GM19324 (cell line): ENCODE measurements around the gene PAFAH2.

Experiments used
- ATAC-seq: cut with Tn5 transposase; IDR thresholded peaks from one replicate; pipeline ENCODE4 v1.9.1; 2021; ENCODE audit warnings: mild to moderate bottlenecking, moderate library complexity; ENCODE audit not compliant: unreplicated experiment, low FRiP score

The PAFAH2 gene

DNA sequence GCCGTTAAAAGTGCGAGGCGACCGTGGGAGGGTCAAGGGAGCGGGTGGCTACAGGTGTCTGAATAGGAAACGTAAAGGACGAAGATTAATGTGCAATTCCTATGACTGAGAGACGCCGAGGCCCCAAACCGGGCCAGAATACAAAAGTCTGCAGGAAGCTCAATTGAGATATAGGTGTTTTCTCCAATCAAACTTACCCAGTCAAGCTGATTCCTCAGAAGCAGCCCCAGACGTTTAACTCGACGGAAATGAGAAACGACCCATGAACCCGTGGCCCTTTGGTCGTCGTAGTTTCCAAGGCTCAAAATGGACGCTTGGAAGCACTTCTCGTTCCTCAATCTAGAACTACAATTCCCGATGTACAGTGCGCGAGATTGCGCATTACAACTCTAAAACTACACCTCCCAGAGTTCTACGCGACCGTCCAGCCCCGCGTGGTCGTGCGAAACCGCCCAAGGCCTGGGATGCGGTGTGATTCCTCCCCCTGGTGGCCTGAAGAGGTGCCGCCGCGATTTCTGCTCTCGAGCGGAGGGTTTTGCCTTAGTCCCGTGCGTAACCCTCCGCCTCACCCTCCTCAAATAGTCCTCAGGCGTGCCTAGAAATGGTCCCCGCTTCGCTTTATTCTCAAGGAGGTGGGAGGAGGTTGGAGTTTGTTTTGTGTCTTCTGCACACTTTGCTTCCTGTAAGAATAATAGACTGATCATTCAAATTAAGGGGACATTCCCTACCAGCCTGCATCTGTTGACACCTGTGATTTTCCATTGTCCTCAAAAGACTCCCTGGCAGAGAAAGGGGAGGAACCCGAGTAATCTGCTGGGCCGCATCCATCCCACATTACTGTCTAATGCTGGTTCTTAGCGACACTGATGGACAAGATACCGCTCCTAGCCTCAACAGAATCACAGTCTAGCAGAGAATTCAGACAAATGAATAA, at the start of gene PAFAH2:
Gene PAFAH2 (minus strand): TSS at position 236 of the 934 bp plus-strand sequence. CDS start 7,247 bp downstream, outside the sequence.
- peak; percentile 95 for ATAC-seq

DNA sequence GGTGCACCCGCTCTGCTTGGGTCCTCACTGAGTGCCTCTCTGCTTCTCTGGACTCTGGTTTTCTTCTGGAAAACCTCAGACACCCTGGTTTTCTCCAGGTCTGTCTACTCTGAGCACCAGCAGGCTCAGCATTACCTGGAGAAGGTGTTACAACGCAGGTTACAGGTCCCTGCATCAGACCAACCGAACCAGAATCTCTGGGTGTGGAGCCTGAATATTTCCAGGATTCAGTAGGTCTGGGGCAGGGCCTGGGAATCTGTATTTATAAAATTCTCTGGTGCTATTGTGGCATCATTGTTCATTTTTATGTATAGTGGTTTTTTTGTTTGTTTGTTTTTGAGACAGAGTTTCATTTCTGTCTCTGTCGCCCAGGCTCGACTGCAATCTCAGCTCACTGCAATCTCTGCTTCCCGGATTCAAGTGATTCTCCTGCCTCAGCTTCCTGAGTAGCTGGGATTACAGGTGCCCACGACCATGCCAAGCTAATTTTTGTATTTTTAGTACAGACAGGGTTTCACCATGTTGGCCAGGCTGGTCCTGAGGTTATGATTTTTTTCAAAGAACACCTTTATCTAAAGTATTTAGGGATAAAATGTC, 49.5 kb upstream of the PAFAH2 start:
- no peak for ATAC-seq

DNA sequence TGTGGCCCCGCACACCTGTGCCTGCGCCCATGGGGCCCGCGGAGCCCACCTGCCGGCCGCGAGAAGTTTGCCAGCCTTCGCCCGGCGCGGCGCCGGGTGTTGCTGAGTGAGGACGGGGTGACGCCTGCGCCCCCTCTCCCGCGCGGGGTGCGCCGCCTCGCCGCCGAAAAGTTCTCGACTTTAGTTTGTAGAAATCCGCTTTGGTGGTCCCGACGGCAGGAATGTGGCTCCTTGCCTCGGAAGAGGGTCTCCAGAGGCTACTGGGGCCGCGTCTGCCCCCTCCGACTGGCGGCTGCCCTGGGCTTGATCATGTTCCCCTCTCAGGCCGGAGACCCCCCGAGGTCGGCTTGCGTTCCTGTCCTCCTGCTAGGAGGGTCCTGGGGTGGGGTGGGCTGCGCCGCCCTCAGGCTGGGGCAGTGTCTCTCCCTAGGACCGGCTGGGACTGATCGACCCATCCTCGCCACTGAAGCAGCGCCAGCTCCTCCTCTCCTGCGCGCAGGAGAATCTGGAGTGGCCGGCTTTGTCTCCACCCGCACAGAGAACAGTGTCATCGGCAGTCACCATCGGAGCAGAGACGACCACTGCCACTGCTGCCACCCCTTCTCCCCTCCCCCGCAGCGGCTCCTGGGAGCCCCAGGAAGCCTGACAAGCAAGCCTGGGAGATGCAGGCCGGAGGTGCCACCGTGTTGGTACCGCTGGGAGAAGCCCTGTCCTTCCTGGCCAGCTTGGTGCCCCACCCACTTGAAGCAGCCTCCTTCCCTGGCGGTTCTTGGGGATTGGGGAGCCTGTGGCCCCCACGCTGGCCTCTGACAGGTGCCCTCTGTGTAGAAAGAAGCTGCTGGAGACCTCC, 48.6 kb upstream of the PAFAH2 start:
- no peak for ATAC-seq

DNA sequence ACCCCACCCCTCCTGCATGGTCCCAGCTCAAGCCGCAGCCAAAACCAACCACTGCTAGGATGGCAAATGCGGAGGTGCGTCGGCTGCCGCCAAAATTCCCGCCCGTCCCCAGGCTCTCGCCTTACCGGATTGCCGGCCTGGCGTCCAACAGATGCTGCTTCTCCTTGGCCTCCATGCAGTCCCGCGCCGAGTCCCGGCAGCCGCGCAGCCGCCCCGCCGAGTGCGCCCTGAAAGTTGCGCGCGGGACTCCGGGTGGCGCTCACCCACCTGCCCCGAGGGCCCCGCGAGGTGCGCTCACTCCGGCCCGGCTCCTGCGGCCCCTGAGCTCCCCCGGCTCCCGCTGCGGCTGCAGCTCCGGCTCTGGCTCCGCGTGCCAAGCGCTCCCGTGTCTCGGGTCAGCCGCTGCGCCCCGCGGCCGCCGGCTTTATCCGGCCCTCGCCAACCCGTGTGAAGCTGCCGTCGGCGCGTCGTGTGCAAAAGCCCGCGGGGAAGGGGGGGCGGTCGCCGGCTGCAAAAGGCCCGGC, 47.9 kb upstream of the PAFAH2 start, which contains the start of gene SLC30A2:
Gene SLC30A2 (minus strand): TSS at position 397 of the 524 bp plus-strand sequence. CDS start 222 bp downstream, at position 175.
- ATAC-seq = no peak

DNA sequence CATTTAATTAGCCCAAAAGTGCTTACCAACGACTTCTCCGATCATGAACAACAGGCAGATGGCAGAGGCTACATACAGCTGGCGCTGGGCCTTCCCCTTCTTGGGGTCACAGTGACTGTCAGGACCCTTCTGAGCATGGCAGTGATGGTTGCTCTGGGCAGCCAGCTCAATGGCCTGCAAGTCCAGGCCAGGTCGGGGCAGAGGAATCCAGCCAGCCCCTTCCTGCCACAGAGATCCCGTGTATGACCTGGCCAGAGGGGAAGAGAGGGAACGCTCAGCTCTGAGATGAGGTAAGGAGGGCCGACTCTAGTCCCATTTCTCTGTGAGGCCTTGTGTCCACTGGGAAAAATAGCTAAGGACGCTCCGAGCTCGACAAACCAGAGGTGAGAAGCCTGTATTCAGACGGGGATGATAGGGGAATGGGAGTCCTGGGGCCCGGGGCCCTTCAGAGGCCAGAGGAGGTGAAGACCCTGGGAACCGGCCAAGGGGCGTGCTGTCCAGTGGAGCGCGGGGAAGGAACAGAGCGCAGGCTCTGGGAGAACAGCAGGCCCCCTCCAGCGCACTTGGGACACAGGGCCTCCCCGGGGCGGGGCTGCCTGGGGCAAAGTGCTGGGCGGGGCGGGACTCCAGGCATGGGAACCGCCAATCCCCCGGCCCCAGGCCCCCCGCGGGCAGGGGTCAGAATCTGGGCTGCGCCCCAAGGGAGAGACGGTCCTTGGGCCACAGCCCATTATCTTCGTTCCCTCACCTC, 47.3 kb upstream of the PAFAH2 start:
- ATAC-seq = no peak

DNA sequence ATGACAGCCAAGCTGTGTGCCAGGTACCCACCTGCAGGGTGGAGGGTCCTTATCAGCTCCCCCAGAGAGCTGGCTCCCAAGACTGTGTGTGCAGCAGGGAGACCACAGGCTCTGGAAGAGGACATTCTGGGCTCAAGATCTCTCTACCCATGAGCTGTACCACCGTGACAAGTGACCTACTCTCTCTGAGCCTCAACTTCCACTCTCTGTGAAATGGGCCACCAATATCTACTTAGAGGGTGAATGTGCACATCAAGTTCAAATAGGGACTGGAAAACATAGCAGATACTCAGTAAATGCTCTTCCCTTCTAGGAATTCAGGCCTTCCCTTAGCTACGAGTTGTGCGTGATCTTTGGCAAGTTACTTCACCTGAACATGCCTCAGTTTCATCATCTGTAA, 46.6 kb upstream of the PAFAH2 start:
- no peak for ATAC-seq

DNA sequence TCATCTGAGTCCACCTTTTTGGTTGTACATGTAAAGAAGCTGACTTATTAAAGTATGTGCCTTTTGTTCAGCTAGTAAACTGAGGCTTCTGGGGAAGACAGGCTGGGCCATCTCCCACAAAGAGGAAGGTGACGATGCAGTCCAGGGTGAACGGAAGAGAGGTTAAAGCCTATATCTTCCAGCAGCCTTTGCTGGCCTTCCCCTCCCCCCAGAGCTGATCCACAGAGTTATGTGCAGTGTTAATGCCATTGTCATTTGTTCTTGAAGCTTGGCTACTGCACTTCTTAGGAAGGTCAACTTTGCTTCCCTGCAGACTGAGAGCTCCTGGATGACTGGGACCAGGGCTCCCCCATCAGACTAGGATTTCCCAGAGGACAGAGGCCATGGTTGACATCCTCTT, 45.9 kb upstream of the PAFAH2 start:
- ATAC-seq = no peak

DNA sequence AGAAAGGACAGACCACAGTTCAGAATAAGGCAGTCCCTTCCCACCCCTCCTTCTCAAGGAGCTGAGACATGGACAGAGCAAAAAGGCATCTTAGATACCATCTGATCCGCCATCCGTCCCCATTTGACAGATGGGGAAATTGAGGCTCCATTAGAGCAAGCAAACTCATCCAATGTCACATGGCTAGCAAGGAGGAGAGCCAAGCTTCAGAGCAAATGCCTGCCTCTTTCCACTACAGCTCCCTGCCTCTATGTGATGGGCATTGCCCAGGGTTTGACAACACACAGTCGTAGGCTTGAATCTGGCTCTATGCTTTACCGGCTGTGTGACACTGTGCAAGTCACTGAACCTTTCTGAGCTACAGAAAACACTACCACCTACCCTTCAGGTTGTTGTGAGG, 44.1 kb upstream of the PAFAH2 start:
- no peak for ATAC-seq

DNA sequence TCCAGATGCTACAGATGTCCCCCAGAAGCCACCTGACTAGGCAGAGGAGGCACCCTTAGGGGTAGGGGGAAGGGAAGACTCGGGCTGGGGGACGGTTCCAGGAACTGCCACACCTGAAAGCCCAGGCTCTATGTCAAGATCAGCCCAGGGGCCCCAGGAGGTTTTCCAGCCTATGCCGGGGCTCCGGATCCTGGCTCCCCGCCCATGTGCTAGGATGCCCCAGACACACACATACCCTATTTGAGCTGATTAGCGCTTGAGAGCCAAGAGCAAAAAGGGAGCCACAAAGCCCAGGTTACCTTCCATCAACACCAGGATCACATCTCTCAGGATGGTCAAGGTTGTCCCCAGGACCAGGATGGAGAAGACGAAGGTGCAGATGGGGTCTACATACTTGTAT, 43.5 kb upstream of the PAFAH2 start:
- ATAC-seq = no peak

DNA sequence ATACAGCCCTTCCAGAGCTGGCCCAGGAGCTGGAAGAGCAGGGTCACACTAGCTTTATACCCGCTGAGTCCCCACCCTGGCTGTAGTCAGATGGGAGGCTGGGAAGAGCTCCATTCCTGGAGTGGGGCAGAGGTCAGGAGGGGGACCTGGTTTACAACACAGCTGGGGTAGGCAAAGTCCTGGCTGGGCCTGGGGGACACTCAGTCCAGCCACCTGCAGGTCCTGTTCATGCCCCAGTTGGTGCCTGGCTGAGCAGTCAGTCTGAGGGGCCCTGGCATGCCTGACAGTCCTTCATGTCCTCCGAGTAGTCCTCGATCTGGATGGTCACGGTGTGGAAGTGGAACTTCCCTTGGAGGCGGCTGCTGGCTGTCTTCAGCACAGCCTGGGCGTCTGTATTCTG, 41.0 kb upstream of the PAFAH2 start:
- no peak for ATAC-seq

DNA sequence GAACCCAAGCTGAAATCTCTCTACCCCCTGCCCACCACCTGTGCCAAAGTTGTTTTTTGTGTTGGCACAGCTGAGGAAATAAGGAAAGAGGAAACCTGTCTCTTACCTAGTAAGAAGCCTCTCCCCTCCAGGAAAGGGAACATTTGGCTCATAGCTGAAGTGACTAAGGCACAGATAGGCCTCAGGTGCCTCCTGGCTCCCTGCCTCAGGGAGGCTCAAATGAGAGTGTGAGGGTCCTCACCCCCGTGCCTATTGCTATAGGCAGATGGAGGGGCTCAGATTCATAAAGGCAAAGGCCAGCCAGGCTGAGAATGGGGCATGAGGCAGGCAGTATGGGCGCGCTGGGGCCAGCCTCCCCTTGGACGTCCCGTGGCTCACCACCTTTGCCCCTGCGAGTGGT, 40.6 kb upstream of the PAFAH2 start:
- no peak for ATAC-seq

DNA sequence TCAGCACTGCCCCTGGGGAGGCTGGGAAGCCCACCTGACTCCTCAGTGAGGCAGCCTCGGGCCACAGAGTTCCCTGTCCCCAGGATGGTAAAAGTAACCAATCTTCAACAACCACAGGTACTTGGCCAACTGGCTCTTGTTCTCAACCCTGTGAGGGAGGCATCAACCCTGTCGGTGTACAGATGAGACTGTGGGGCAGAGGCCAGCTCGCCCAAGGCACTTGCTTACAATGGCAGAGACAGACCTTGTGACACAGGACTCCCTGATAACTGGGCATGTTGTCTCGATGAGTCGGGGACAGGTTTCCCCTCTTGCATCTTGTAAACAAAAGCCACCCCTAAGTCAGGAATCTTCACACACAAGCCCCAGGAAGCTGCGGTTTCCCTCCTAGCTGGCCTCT, 40.0 kb upstream of the PAFAH2 start:
- ATAC-seq = no peak

DNA sequence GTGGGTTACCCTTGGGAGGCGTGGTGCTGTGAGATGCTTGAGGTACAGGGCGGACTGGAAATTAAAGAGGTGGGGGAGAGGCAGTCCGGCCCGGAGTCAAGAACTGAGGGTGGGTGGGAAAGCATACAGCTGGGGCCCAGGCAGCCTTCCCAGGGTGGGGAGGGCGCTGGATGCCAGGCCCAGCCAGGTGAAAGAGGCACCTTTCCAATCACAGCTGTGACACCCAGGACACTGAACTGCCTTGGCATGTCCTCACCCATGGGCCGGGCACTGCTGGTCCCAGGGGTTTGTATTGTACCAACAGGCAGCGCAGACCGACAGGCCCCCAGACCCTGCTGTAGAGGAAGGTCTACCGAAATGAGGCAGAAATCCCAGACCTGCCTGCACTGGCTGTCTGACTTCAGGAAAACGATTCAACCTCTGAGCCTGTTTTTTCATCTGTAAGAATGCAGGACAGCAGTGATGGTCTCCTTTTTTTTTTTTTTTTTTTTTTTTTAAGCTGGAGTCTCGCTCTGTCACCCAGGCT, 39.0 kb upstream of the PAFAH2 start:
- no peak for ATAC-seq

DNA sequence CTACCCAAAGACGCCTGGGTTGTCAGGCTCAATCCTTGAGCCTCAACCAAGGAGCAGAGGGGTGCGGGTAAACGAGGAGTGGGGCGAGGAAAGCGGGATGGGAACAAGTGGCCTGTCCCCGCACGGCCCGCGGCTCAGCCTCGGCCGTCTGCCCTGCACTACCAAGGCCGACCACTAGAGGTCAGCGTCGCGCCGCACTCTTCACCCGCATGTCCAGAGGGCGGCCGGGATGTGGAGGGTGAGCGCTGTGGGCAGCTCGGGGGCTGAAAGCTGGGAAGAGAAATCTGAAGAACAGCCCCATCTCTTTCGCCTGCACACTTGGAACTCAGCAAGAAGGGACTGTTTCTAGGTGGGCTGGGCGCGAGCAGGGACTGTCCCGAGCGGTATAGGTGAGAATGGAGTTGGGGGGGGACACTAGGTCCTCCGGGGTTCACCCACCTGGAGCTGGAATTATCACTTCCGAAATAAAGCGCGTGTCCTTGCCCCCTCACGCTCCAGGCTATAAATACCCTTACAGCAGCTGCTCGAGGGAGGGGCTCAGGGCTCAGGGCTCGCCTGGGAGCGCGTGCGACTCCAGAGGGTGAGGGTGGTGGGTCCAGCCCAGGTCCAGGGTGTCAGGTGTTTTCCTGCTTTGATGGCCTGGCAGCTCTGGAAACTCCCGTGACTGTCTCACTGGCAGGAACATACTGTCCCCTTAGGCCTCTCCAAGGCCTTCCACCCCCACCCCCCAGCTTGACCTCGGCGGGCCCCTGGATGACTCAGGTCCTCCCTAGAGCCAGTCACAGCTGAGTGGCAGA, 38.3 kb upstream of the PAFAH2 start:
- ATAC-seq = peak; percentile 76

DNA sequence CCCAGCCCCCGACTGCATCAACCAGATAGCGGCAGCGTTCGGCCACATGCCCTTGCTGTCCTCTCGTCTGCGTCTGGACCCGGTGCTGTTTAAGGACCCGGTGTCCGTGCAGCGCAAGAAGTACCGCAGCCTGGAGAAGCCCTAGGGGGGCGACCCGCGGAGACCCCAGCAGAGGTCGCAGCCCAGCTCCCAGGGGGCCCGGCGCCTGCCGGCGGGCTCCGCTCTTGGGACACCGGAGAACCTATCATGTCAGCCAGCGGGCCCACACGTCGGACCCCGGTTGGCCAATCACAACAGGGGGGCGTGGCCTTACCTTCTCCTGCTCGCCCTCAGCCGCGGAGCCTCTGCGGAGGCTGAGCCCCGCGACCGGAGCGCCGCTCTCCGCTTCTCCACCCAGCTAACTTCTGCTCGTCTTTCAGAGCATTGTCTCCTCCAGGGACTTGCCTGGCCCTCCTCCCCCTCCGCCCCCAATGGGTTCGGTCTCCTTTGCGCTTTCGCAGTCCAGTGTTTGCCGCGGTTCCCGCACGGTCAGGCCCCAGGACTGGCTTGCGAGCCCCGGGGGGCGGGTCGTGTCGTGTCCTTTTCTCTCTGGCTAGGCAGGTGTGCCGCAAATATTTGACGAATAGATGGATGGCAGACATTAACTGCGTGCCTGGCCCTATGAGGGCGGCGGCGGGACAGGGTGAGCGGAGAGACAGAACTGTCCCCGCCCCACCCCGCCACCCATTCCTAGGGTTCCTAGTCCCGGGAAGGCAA, 37.5 kb upstream of the PAFAH2 start:
- ATAC-seq = peak; percentile 80

DNA sequence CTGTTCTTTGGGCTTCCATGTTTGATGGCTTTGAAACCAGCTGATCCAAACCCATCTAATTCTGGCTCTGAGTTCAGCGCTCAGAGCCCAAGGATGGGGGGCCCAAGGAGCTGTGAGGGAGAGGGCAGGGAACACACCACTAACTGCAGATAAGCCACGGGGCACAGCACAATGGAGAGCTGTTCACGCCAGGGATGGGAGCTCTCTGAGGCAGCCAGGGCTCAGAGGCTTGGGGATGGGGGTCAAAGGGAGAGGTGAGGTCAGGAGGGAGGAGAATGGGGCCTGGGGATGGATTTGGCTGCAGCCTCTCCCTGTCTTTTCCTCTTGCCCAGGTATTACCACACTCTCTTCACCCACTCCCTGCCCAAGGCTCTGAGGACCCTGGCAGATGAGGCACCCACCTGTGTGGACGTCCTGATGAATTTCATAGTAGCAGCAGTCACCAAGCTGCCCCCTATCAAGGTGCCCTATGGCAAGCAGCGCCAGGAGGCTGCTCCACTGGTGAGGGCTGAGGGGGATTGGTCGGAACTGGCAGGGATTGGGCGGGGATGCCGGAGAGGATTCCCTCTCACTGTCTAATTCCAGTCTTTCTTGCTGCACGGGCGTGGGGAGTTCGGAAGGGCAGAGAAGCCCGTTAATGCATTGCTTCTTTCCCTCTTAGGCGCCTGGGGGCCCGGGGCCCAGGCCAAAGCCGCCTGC, 36.8 kb upstream of the PAFAH2 start:
- ATAC-seq = no peak

DNA sequence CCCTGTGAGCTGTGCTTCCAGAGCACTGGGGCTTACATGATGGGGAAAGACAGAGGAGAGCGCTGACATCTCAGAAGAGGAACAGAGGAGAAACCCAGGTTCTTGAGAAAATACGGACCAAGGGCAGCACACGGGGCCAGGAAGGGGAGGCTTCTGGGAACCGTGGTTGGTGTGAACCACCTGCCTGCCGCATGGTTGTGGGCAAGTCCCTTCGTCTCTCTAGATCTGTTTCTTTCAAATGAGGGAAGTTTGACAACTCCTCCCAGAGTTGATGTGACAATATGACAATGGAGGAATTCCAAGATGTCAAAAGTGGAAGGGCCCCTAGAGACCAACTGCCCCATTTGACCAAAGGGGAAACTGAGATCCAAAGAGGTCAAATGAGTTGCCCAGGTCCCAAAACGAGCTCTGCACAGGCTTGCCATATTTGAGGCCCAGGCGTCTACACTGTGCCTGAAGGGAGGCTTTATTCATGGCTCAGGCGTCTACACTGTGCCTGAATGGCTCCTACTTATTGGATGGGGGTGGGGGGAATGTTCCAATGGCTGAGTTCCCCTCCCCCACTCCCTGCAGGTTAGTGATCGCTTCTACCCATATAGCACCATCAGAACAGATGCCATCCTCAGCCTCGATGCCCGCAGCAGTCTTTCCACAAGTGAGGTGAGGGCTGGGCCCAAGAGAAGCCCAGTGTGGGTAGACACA, 34.9 kb upstream of the PAFAH2 start:
- ATAC-seq = no peak
